NCI-H748 (cell line): ENCODE results near the gene DLX3.

Experiments used
- DNase-seq: peaks from one replicate; lab custom pipeline; 2025; ENCODE audit not compliant: unreplicated experiment; lab: John Stamatoyannopoulos, UW

DLX3 gene

DNA sequence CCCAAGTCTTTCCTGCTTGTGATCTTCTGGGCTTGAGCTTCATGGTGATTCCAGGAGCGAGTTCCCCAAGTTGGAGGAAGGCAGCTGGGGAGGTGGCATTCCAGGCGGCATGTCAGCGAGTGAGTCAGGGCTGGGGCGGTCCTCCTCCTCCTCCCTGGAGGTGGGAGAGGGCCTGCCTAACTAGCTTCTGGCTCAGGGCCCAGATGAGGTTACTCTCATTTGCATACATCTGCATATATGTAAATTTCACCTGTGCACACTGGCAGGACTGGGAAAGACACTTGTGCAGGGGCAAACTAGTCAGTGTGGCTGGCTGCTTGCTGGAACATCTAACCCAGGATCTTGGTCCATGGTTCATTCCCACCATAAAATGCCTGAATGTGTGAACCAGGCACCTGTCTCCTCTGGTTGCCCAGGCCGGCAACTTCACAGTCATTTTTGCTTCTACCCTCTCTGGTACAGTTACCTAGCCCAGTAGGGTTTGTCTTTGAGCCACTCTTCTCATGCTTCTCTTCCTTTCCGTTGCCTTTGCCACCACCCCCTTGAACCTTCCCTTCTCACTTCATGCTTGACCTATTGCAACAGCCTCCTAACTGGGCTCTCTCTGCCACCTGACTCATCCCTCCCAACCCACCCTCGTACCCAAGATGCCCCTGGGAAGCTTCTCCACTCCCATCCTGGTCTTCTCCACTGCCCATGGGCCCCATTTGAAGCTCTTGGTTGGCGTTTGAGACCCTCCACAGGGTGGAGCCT is 35.7 kb downstream of the DLX3 start:
- no peak for DNase-seq

DNA sequence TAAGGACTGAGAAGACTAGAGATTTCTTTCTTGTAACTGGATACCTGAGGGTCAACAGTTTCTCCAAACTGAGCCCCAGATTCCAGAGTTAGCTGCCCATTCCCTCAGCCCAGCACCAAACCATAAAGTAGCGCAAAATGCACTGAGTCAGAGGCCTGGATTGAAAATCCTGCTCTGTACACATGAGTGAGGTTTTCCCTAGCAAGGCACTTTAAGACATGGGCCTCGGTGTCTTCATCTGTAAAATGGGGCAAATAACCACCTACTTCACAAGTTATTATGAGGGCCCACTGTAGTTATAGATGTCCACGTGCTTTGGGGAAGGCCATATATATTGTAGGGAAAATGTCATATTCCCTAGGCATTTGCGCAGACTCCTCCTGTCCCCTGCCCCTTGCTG is 36.3 kb downstream of the DLX3 start:
- no peak for DNase-seq

DNA sequence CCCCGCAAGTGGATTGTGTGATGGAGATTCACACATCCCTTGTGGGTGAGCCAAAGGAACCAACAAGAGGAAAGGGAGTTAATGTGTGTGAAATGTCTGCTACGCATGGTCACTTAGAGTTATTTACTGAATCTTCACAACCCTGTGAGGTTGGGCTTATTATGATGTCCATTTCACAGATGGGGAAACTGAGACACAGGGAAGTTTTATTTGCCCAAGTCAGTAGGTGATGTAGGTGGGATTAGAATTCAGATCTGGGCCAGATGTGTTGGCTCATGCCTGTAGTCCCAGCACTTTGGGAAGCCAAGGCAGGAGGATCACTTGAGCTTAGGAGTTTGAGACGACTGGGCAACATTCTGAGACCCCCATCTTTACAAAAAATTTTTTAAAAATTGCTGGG is 37.7 kb downstream of the DLX3 start:
- no peak for DNase-seq

DNA sequence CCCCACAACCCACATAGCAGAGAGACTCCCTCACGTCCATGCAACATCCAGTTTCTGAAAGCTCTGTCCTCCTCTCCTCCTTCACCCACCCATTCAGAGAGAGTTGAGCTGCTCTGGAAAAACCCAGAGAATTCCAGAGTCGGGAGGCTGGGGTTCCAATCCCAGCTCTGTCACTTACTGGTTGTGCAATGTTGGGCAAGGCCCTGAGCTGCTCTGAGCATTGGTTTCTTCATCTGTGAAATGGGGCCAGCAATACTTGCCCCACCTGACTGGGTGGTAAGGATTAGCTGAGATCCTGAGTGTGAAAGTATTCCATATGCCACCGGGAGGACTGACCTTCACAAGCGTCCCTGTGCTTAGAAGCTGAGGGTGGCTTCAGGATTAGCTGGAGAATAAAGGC is 38.2 kb downstream of the DLX3 start:
- no peak for DNase-seq

DNA sequence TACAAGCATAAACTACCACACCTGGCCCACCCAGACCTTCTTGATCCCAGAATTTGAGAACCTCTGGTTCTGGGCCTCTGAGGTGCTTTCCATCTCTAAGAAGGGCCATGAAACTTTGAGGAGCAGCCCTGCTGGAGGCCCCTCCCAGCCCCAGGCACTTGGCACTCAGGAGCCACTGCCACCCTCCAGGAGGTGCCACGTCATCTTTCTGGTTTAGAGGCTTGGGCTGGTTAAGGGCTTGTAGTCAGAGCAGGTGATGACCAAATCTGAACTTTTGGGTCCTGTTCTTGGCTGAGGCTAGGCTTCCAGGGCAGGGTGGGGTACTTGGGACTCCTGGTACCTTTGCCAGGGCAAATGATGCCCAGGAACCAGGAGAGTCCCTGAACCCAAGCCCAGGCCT is 39.9 kb downstream of the DLX3 start:
- no peak for DNase-seq

DNA sequence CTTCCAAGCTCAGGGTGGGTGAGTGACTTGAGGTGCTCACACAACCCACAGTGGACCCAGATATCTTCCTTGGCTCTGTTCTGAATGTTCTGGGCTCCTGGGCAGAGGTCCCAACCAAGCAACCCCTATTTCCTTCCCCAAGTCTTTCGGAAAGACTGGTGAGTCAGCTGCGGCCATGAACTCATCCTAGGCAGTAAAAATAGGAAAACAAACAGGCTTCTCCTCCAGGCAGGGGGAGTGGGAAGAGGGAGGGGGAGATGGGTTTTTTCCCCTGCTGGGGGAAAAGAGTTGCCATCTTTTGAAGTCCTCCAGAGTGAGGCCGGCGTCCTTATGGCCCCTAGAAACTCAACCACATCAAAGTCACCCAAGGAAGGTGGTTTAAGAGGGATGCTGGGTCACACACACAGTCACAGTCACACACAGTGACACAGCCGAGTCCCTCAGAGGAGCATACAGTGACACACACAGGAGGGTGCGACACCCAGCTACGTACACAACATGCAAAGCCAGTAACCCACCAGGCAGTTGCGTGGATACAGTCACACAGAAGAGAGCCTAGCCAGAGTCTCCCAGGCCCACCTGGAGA is 42.0 kb downstream of the DLX3 start:
- DNase-seq = no peak

DNA sequence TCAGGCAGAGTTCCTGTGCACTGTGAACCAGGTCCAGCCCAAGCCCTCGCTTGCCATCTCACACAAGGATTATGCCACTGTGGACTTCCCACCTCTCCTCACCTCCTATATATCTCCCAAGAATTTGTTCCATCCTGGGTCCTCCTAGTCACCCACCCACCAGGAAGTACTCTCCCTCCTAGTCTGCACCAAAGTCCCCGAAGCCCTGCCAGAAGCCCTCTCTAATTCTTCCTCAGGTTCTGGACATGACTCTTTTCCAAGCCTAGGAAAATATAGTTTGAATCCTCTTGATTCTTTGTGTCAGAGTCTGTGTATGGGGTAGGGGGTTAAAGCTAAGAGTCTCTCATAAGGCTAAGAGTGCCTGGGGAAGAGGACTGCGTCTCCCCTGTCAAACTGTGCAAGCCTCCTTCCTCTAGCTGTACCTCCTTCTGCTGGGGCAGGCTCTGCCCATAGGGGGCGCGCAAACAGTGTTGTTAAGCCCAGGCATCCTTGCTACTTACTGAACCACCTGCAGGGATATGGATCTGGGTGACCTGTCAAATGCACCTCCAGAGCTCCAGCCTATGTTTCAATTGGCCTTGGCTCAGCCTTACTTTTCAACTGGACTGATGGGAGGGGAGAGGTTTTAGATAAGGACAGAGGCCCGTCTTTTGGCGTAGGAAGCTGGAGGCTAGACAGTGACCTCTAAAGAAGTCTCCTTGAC is 42.7 kb downstream of the DLX3 start:
- peak; percentile 68 for DNase-seq

DNA sequence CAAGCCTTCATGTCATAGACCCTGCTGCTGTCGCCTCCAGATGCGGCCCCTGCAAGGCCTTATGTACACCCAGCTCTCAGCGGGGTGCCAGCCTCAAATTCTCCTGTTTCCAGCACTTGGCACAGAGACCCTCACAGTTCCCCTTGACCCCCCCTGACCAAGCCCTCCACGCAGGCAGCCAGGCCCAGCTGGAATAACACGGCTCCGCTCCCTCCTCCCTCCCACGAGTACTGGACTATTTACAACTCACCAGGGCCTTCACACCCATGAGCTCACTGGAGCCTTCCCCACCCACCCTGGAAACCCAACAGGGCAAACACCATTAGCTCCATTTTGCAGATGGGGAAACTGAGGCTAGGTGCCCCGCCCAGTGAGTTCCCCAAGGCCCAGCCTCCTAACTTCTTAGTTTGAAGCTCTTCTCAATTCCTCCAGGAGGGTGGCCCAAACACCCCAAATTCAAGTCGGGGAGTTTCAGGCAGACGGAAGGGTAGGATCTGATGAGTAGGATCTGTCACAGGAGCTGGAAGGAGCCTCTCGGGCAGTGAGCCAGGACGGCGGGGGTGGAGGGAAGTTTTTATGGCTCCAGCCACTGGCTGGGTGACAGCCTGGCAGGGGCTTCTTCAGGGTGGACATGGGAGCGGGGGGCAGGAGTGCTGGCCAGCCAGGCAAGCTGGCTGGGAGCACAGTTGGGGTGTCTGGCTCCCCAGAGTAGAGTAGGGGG is 43.5 kb downstream of the DLX3 start:
- DNase-seq = no peak

DNA sequence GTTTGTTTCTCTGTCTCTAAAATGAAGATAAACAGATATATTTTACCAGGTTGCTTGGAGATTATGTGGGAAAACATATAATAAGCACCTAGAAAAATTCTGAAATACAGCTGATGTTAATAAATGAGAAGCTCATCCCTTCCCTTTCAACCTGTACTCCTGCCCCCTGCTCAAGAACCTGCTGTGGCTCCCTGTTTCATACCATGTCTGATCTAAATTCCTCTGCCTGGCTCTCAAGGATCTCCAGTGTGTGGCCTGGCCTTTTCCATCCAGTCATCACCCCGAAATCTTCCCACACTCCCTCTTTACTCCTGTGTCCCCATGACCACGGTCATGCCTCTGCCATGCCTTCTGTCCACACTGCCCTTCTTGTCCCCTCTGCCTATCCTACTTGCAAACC is 45.4 kb downstream of the DLX3 start:
- no peak for DNase-seq

DNA sequence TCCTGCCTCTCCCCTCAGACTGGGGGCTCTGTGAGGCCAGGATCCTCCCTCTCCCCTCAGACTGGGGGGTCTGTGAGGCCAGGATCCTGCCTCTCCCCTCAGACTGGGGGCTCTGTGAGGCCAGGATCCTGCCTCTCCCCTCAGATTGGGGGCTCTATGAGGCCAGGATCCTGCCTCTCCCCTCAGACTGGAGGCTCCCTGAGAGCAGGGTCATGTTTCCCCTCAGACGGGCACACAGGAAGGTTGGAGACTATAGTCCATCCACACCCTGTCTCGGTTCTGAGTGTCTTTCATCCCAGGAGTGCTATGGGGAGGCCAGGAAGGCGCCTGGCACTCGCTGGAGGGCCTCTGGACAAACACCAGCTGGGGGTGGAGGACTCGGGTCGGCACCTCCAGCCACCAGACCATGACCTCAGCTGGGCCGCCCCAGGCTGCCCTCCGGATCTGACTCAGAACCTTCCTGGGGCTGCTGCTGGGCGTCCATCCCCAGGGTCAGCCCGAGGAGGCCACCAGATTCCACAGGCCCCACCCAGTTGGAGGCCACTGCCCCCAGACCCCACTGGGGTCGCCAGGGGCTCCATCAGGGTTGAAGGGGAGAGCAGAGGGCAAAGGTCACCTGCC is 48.0 kb downstream of the DLX3 start:
- no peak for DNase-seq

DNA sequence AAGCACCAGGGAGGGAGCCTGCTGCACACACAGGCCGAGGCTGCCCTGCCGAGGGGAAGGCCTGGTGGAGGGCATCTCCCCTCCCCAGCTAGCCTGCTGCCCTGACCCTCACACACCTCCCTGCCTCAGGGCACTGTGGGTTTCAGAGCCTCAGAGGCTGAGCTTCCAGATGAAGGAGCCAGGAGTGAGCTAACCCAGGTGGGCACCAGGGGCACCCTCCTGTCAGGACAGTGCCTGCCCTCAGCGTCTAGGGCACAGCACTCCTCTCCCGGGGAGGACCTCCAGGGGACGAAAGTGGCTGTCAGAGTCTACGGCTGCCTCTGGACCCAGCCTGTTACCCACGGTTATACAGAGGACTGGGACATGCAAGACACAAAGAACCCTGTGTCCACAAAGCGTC is 48.8 kb downstream of the DLX3 start:
- DNase-seq = no peak

DNA sequence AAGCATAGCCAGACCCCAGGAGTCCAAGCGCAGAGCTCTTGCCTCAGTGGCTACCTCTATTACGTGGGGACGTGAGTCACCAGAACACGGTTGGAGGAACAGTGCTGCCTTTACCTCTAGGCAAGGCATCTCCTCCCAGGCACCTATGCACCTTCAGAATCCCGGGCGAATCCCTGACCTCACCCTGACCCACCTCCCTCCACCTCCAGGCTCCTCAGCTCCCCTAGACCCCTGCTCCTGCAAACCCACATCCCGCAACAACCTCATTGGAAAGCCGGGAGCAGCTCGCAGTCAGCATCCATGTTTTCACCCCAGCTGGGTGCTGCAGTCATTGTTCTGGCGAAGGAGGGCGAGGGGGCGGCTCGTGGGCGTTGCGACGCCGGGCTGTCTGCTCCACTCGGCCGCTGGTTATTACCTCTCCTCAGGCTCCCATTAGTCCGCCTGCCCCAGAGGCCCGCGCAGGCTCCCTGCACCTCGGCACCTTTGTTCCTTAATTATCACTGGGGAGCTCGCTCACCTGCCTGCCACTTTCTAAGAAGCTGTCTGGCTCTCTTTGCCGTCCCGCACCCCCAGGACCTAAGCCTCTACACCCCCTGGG is 50.7 kb downstream of the DLX3 start:
- peak; percentile 43 for DNase-seq

DNA sequence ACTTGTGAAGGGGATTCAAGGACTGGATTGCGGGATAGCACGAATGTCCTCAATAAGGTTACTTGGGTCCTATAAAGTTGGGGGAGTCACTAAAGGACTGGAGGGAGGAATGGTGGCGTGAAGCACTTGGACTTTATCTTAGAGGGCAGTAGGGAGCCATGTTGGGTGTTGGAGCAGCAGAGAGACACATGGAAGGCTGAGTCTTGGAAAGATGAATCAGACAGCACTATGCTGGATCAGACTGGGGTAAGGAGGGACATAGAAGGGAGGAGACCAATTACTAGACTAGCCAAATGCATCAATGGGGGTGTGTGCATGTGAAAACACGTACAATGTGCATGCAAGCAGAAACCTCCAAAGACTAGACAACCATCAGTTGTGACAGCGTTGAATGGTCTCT is 52.1 kb downstream of the DLX3 start:
- no peak for DNase-seq

DNA sequence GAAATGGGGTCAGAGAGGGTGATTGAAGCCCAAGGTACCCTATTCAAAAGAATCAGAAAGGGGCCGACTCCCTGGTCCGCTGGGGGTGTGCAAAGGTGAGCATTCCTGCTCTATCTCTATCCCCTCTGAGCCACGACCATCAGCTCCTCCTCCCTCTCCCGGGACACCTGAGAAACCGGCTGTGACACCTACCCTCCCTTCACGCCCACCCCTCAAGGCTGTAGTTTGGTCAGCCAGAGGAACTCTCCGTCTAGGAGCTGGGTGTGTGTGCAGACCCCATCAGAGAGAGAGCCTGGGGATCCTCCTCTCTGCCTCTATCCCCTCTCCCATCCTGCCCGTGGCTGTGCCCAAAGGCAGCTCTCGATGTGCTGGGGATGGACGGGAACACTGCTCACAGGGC is 53.6 kb downstream of the DLX3 start:
- no peak for DNase-seq
